ENCODE results near the gene PCDHGB5.

- TF ChIP-seq POLR2AphosphoS5 (IDR thresholded peaks at IDR 0.05) (no peak), CTCF (IDR thresholded peaks at IDR 0.05) (no peak), POLR2A (IDR thresholded peaks at IDR 0.05) (no peak)
Measured at GRCh38 chr5:141440341-141440740, 42.6 kb downstream of the PCDHGB5 start.

Data from upper lobe of left lung (tissue), 4 donors.